A549 (cell line): Measurements from ENCODE around the gene TXNDC2.

Experiments
- CBX2 ChIP-seq: fragments of 200-600 bp; sonication (generic); IDR thresholded peaks from 2 replicates; pipeline ENCODE4 v1.6.1; 2016; ENCODE audit warnings: low read depth, mild to moderate bottlenecking, borderline replicate concordance
- ELK1 ChIP-seq: fragments of 150-350 bp; IDR thresholded peaks from 2 replicates; pipeline ENCODE4 v1.6.1; 2014; ENCODE audit warnings: low read depth, mild to moderate bottlenecking, low read length
- POLR2A ChIP-seq: IDR thresholded peaks from 2 replicates; pipeline ENCODE4 v1.6.1; 2012; ENCODE audit warnings: mild to moderate bottlenecking, low read length
- RAD21 ChIP-seq, 2 experiments: fragments of >200 bp in 1 of 2; sonication (Bioruptor Twin) in 1 of 2; formaldehyde crosslinking in 1 of 2; IDR thresholded peaks in 1 of 2; conservative IDR thresholded peaks in 1 of 2; 2 replicates in 1 of 2; 3 replicates in 1 of 2; pipeline ENCODE4 v1.6.1; 2012 to 2018; ENCODE audit warnings: inconsistent platforms in 1 of 2
- ZSCAN20 ChIP-seq: fragments of 250-450 bp; sonication (Bioruptor Pico); IDR thresholded peaks from 2 replicates; pipeline ENCODE4 v1.8.0; 2022; ENCODE audit warnings: mild to moderate bottlenecking, moderate library complexity
- TF ChIP-seq, protein P1 (sequence below): fragments of >200 bp; sonication (Bioruptor Twin); formaldehyde crosslinking; IDR thresholded peaks from 3 replicates; pipeline ENCODE4 v1.5.1; 2016

GRCh38 chr18:9845256-9845655 lies 40.5 kb upstream of the TXNDC2 start:
- no peak for TF ChIP-seq POLR2A
- TF ChIP-seq, protein P1, sequence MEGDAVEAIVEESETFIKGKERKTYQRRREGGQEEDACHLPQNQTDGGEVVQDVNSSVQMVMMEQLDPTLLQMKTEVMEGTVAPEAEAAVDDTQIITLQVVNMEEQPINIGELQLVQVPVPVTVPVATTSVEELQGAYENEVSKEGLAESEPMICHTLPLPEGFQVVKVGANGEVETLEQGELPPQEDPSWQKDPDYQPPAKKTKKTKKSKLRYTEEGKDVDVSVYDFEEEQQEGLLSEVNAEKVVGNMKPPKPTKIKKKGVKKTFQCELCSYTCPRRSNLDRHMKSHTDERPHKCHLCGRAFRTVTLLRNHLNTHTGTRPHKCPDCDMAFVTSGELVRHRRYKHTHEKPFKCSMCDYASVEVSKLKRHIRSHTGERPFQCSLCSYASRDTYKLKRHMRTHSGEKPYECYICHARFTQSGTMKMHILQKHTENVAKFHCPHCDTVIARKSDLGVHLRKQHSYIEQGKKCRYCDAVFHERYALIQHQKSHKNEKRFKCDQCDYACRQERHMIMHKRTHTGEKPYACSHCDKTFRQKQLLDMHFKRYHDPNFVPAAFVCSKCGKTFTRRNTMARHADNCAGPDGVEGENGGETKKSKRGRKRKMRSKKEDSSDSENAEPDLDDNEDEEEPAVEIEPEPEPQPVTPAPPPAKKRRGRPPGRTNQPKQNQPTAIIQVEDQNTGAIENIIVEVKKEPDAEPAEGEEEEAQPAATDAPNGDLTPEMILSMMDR: no peak
- TF ChIP-seq CBX2: no peak
- no peak for TF ChIP-seq RAD21 (conservative IDR thresholded peaks at IDR 0.05 in 1 of 2, IDR thresholded peaks at IDR 0.05 in 1 of 2)
- TF ChIP-seq ELK1: no peak
- TF ChIP-seq ZSCAN20: no peak
